Prostate gland (tissue), 2 donors: ENCODE results near the gene MUC2. TPM values are rescaled to one million over a fixed set of nuclear protein-coding genes. Genes with fewer than 3 reads are reported as not detected.

ENCODE experiments used
- DNase-seq: peaks from one replicate; pipeline ENCODE4 v3.0.0-alpha.2; 2019; ENCODE audit warnings: low spot score
- H3K27ac ChIP-seq, 2 donors: fragments of 200-600 bp; sonication (generic); 2 replicates each; pipeline ENCODE4 v1.5.1; 2017 to 2019
- H3K27me3 ChIP-seq: fragments of 200-600 bp; sonication (generic); replicated peaks from 2 replicates; pipeline ENCODE4 v1.5.1; 2019; ENCODE audit not compliant: insufficient read depth
- H3K36me3 ChIP-seq, 2 donors: fragments of 200-600 bp; sonication (generic); 1 replicate in 1 of 2; 2 replicates in 1 of 2; pipeline versions ENCODE4 v1.5.1 to v1.8.1; 2017 to 2019
- H3K4me1 ChIP-seq: fragments of 200-600 bp; sonication (generic); replicated peaks from 2 replicates; pipeline ENCODE4 v1.5.1; 2019
- H3K4me3 ChIP-seq, 2 donors: fragments of 200-600 bp; sonication (generic); 2 replicates each; pipeline ENCODE4 v1.5.1; 2017 to 2019
- H3K9me3 ChIP-seq: fragments of 200-600 bp; sonication (generic); 2 replicates; pipeline ENCODE4 v1.5.1; 2017
- CTCF ChIP-seq, 4 experiments: fragments of 200-600 bp in 2 of 4; fragments of 450-650 bp in 2 of 4; sonication (generic) in 2 of 4; IDR thresholded peaks; 1 replicate in 3 of 4; 2 replicates in 1 of 4; pipeline ENCODE4 v1.5.1; 2016 to 2019; ENCODE audit warnings: antibody characterized with exemption in 4 of 4, mild to moderate bottlenecking in 2 of 4, moderate library complexity in 2 of 4
- POLR2A ChIP-seq: fragments of 450-650 bp; IDR thresholded peaks from one replicate; pipeline ENCODE4 v1.6.1; 2016; ENCODE audit warnings: antibody characterized with exemption, mild to moderate bottlenecking
- POLR2AphosphoS5 ChIP-seq: sonication (generic); formaldehyde crosslinking; IDR thresholded peaks from one replicate; pipeline ENCODE4 v1.6.1; 2017; ENCODE audit warnings: antibody characterized with exemption
- WGBS: methylation state at CpG from one replicate; pipeline ENCODE4 v1.1.5; 2018; 5-methylcytosine and 5-hydroxymethylcytosine counted together
- intact Hi-C: fragments of 100-400 bp; cut with DNase I; formaldehyde crosslinking; loops from one replicate; pipeline ENCODE4 v1.14.2; 2022
- total RNA-seq, 2 donors: library from RNA; depleted of rRNA; stranded (reverse); fragments of >200 nt; gene quantifications; one replicate each; pipeline ENCODE4 v1.1.0, GENCODE V29; 2016

MUC2 gene
- total RNA-seq, 2 donors from 2014 or later = 0.11 TPM; not detected in 1

GRCh38 chr11:1049911-1050580, 24.6 kb upstream of the MUC2 start:
- Histone ChIP-seq H3K36me3 (no peaks in the 10 kb centered on the region), H3K27me3 (no peaks in the 10 kb centered on the region), H3K4me3 (no peak overlapping the region), H3K9me3 (no peaks in the 10 kb centered on the region), H3K27ac (no peak overlapping the region), H3K4me1 (peaks cover 19% of the 10 kb centered on the region)
- TF ChIP-seq POLR2AphosphoS5 (no peak), CTCF (IDR thresholded peaks at IDR 0.05) (no peak), POLR2A (no peak)
- no peak for DNase-seq
- 69% methylated on average over 18 of the region's 18 CpGs for WGBS
- intact Hi-C loops = loop anchor here (2.0 to 5.0 kb wide), 2 partner anchors 153 to 199 kb away; no protein-coding TSS in a partner anchor

DNA sequence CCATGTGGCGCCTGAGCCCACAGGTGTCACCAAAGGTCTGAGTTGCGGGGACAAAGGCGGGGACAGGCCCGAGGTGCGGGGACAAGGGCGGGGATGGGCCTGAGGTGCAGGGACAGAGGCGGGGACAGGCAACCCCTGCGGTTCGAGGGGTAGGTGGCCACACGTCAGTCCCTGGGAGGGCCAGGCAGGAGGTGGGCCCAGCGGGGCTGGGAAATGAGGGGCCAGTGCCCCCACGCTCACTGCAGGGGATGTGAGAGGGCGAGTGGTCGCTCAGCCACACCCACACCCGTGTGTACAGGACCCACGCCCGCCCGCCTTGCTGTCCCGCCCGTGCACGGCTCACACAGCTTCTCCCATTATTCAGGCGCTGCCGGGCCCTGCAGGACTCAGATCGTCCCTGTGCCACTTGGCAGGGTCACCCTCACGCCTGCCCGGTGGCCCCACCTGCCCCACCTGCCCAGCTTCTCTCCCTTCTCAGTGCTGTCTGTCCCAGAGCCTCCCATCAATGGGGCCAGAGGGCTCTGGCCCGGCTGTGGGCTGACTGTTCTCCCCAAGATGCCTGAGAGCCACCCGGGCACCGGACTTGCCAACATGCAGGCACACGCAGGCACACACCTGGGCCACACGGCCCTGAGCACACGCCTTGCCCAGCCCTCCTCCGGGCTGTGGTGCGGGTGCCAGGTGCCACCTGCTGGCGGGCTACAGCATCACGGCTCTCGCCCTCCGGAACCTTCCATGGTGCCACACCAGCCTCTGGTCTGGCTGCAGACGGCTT, 23.9 kb upstream of the MUC2 start:
- TF ChIP-seq POLR2A (no peak), CTCF (IDR thresholded peaks at IDR 0.05) (peak; percentile 91 to 99 (median 96)), POLR2AphosphoS5 (peak; percentile 80)
- no peaks in the 10 kb centered on the region for H3K36me3 ChIP-seq
- intact Hi-C loops = loop anchor here (2.0 to 5.0 kb wide), 2 partner anchors 153 to 200 kb away; no protein-coding TSS in a partner anchor
- H3K27ac ChIP-seq = no peak overlapping the region
- WGBS = 38% methylated on average over 39 of the region's 39 CpGs
- no peak overlapping the region for H3K4me3 ChIP-seq
- peak; percentile 78 for DNase-seq
- H3K9me3 ChIP-seq = no peaks in the 10 kb centered on the region
- H3K4me1 ChIP-seq = peaks cover 23% of the 10 kb centered on the region
- H3K27me3 ChIP-seq = no peaks in the 10 kb centered on the region

DNA sequence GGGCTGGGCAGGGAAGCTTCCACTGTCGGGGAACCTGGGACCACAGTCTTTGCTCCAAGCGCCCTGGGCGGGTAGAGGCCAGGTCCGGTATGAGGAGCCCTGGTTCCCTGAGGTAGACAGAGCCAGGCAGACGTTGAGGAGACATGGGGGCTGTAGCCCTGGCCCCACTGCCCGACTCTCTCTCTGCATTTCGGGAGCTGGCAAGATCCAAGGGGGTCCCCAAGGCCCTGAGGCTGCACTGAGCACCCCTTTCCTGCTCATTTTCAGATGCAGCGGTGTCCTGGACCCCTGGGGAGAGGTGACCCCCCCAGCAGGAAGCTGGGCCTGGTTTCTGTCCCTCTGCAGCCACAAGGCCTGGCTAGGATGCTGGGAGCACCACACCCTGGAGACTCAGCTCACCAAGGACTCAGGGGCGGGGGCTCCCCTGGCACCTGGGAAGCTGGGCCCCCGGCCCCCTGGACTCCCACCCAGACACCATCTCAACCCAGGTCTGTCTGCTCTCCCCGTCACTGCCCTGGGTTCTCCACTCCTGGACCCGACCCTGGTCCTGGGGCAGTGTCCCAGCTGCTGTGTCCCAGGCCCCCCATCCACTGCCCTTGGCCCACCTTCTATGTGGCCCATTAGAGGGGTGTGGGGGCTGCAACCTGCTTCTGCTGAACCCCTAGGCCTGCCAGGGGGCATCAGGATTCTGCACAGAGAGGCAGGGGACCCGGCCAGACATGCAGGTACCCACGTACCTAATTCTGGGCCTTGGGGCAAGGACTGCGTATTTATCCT, 23.1 kb upstream of the MUC2 start:
- peaks cover 23% of the 10 kb centered on the region for H3K4me1 ChIP-seq
- intact Hi-C loops = loop anchor here (2.0 to 5.0 kb wide), 2 partner anchors 154 to 201 kb away; no protein-coding TSS in a partner anchor
- no peak overlapping the region for H3K27ac ChIP-seq
- no peaks in the 10 kb centered on the region for H3K27me3 ChIP-seq
- 64% methylated on average over 14 of the region's 15 CpGs for WGBS
- TF ChIP-seq CTCF (IDR thresholded peaks at IDR 0.05) (no peak), POLR2AphosphoS5 (no peak), POLR2A (no peak)
- no peak for DNase-seq
- H3K9me3 ChIP-seq = no peaks in the 10 kb centered on the region
- no peaks in the 10 kb centered on the region for H3K36me3 ChIP-seq
- H3K4me3 ChIP-seq = no peak overlapping the region

DNA sequence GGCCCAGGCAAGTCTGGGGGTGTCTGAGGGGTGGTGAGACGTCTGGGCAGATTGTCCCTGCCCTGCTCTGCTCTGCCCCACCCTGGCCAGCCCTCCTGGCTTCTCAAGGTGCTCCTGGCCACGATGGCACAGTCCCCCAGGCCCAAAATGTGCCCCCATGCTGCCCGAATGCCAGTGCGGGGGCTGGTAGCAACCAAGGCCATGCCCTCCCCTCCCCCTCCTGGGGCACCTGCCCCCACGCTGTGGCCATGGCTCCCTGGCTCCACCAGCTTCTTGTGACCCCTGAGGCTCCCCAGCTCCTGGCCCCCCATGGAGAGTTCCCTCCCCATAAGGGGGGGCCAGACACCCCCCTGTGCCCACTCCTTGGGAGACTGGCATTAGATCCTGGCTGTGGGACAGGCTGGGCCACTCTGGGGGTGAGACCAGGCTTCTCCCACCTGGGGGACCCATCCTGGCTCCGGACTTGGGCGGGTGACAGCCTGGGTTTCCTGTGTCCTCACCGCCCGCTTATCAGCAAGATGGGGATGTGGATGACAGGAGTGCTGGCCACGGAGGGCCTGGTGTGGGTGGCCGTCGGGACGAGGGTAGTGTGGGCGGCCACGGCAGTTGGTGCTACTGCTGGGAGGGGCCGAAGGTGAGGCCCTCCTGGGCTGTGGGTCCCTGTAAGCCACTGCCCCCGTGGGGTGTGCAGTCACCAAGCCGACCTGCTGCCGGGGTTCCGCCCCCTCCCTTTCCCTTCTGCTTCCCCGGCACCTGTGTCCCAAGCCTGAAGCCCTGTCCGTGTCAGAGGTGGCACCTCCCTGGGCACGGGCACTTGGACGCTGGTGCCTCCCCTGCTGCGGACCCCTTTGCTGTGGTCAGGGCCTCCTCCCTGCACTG, 22.3 kb upstream of the MUC2 start:
- Histone ChIP-seq H3K36me3 (no peaks in the 10 kb centered on the region), H3K9me3 (no peaks in the 10 kb centered on the region), H3K27me3 (no peaks in the 10 kb centered on the region), H3K27ac (no peak overlapping the region), H3K4me1 (peaks cover 23% of the 10 kb centered on the region), H3K4me3 (no peak overlapping the region)
- intact Hi-C loops = loop anchor here (5.0 kb wide), 1 partner anchor 155 kb away; no protein-coding TSS in a partner anchor
- TF ChIP-seq POLR2A (no peak), CTCF (IDR thresholded peaks at IDR 0.05) (no peak)
- no peak for DNase-seq
- 89% methylated on average over 21 of the region's 25 CpGs for WGBS
